Stimulated activated CD8-positive, alpha-beta memory T cell treated with anti-CD3 and anti-CD28 coated beads, Interleukin-4, amount 100 ng/mL, for 1 hour (primary cell): ENCODE data around the gene CDC34.
A peak's percentile ranks its signal among the peaks of the same experiment; 100 is the strongest.

Experiments used
- DNase-seq, 2 donors: peaks; one replicate each; pipeline ENCODE4 v3.0.0-alpha.2; 2020; ENCODE audit warnings: low read depth in 2 of 2, low spot score in 1 of 2

The CDC34 gene

DNA sequence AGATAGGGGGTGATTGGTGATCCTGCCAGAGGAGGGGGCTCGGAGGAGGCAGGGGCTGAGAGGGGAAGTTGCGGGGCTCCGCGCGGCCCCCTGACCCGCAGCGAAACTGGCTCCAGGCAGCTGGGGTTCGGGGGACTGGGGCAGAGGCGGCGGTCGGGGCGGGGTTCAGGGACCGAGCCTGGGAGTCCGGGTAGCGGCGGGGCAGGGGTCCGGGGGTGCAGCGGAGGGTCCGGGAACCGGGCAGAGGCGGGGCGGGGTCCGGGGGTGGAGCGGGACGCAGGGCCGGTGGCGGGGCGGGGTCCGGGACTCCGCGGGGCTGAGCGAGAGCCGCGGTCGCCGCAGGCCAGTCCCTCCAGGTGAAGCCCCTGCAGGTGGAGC lies 34.1 kb upstream of the CDC34 start:
- no peak for DNase-seq

DNA sequence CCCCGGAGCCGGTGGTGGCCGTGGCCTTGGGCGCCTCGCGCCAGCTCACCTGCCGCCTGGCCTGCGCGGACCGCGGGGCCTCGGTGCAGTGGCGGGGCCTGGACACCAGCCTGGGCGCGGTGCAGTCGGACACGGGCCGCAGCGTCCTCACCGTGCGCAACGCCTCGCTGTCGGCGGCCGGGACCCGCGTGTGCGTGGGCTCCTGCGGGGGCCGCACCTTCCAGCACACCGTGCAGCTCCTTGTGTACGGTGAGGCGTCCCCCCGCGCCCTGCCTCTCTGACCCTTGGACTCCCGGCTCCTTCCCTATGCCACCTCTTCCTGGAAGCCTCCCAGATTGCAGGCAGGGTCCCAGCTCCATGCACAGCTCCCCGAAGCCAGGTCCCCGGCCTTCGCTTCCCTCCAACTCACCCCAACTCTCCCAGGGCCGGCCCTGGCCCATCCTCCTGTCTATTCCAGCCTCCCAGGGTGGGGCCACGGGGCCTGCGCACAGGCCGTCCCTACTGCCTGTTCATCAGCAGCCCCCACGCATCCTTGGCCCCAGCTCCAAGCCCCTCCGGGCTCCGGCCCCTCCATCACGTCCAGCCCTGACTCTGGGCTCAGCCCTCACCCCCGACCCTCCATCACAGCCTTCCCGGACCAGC lies 33.6 kb upstream of the CDC34 start:
- no peak for DNase-seq

DNA sequence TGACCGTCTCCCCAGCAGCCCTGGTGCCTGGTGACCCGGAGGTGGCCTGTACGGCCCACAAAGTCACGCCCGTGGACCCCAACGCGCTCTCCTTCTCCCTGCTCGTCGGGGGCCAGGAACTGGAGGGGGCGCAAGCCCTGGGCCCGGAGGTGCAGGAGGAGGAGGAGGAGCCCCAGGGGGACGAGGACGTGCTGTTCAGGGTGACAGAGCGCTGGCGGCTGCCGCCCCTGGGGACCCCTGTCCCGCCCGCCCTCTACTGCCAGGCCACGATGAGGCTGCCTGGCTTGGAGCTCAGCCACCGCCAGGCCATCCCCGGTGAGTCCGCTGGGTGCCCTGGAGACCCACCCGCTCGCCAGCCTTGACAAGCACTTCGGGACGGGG lies 33.1 kb upstream of the CDC34 start:
- DNase-seq = no peak

DNA sequence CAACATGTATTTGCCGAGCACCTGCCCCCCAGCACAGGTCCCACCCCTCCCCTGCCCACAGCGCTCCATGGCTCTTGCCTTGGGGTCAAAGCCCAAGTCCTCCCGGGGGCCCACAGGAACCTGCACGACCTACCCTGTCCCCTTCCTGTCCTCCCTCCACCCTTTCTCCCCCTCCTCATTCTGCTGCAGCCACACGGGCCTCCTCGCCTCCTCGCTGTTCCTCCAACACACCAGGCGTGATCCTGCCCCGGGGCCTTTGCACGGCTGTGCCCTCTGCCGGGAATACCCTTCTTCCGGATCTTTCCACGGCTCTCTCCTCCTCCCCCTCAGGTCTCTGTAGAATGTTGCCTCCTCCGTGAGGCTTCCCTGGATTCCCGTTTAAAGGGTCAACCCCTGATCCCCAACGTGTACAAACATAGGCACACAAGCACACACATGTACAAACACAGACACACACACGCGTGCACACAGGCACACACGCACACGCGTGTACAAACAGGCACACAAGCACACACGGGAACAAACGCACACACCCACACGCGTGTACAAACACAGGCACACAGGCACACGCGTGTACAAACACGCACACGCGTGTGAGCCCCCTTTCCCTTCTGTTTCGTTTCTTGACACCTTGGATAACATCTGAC lies 32.5 kb upstream of the CDC34 start:
- DNase-seq = no peak

DNA sequence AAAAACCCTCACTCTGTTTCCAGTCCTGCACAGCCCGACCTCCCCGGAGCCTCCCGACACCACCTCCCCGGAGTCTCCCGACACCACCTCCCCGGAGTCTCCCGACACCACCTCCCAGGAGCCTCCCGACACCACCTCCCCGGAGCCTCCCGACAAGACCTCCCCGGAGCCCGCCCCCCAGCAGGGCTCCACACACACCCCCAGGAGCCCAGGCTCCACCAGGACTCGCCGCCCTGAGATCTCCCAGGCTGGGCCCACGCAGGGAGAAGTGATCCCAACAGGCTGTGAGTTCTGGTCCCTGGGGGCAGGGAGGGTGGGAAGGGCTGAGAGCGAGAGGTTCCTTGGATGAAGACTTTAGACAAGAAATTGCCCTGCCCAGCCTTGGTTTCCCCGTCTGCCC lies 29.9 kb upstream of the CDC34 start:
- no peak for DNase-seq

DNA sequence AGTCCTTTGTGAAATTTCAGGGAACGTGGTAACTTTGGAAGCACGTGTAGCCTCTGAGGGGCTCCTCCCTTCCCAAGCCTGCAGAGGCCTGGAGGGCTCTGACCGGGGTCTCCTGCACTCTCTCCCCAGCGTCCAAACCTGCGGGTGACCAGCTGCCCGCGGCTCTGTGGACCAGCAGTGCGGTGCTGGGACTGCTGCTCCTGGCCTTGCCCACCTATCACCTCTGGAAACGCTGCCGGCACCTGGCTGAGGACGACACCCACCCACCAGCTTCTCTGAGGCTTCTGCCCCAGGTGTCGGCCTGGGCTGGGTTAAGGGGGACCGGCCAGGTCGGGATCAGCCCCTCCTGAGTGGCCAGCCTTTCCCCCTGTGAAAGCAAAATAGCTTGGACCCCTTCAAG lies 26.9 kb upstream of the CDC34 start:
- DNase-seq = no peak

DNA sequence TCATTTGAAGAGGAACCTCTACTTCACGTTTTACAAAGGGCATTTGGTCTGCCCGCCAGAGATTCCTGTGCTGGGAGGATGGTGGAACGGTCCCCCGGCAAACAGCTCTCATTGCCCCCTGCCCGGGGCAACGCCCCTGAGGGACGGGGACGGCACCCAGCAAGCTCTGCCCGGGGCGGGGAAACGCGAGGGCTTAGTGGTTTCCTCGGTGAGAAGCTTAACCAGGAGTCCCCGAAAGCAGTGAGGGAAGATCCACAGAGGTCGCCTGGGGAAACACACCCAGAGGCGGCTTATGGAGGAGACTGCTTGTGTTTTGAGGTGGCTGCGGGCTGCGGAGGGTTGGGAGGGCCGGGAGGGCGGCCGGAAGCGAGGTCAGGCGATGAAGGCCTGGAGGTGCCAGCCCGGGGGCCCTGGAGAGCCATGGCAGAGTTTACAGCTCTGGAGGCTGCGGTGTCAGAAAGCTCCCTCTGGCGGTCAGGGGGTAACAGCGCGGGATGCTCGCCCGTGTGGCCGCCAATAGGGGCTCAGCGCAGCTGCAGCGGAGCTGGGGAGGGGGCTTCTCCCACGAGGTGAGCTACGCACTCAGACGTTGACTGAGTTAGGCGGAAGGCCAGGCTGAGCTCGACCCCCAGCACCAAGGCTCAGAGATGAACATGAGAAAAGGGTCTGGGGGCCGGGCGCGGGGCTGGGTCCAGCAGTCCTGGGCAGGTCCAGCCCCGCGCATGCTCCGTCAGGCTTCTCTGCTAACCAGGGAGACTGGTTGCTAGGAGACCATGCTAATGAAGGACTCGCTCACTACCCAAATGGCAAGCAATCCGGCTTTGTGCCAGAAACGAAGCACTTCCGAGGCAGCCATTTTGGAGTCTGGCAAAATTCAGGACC lies 24.9 kb upstream of the CDC34 start:
- DNase-seq = peak; percentile 76 to 89

DNA sequence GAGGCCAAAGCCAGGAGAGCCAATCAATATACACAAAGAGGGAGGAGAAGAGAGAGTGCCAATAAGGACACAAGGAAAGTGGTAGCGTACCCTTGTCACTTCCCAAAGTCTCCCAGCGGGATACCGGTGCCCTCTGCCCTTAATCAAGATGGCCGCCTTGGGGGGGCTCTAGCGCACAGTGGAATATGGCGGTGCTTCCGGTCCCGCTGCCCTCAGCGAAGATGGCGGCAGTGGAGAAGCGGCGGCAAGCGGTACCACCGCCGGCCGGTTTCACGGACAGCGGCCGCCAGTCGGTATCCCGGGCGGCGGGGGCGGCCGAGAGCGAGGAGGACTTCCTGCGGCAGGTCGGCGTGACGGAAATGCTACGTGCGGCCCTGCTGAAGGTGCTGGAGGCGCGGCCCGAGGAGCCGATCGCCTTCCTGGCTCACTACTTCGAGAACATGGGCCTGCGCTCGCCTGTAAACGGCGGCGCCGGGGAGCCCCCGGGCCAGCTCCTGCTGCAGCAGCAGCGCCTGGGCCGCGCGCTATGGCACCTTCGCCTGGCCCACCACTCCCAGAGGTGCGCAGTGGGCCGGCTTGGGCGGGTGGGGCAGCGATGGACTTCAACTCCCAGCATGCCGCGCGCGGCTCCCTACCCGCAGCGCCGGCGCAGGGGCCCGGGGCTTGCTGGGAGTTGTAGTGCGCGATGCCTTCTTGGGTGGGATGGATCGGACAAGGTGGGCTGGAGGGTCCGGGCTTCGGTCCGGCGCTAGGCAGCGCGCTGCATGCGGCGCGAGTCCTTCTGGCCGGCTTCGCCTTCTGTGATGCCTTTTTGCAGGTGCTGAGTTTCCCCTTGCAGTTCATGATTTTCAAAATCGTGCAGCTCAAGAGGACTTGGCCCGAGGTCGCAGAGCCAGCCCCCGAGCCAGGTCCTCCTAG lies 24.0 kb upstream of the CDC34 start, which contains the start of gene TPGS1:
Gene TPGS1, plus strand, starts transcription at position 212 of the 918 bp plus-strand sequence. Its CDS starts 10 bp downstream, at position 222.
- DNase-seq = peak; percentile 72 to 75

DNA sequence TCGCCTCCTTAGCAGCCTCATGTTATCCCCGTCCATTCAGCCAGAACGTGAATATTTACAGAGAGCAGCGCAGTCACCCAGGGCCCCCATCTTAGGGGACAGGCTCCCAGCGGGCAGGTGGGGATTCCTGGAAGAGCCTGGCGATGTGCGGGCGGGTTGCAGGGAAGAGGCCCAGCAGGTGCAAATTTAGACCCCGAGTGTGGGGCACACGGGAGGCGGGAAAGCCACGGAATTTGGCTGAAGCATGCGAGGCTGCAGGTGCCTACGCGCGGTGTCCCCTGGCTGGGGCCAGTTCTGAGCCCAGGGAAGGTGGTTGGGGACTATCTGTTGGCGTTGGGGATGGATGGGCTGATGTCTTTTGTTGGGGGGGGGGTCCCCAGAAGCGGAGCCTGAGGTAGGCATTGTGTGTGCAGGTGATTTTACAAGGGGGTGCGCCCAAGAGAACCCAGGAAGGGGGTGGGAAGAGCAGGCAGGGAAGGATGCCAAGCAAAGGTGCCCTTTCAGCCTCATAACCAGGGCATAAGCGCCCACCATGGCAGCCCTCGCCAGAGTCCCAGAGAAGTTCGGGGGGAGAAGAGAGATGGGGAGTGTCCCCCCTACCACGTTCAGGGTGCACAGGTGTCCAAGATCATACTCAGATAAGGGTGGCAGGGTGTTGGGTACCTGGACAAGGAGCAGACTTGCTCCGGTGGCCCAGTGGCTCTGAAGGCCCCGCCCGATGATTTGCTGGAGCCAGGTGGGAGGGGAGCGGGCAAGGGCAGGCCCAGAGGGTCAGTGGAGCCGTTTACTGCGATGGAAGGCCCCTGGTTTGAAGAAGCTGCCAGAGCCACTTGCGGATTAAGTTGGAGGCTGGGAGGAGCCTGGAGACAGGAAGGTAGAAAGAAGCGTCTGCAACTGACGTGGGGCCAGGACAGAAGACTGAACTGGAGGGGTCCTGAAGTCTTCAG lies 23.1 kb upstream of the CDC34 start:
- no peak for DNase-seq

DNA sequence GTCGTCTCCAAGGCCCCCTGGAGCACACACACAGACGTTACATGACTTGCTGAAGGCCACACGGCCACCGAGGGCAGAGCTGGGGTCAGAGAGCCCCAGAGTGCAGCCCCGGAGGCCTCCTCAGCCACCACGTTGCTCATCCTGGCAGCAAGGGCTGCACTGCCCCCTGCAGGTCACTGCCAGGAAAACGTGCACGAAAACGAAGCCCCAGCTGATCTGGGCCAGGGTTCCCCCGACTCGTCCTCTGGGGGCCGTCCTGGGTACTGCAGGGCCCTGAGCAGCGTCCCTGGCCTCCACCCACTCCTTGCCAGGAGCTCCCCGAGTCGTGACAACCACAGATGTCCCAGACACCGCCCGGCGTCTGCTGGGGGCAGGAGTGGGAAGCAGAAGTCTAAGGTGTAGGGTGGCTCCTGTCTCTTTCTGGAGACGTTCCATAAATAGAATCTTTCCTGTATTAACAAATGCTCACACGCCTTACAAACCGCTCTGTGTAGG lies 20.9 kb upstream of the CDC34 start:
- DNase-seq = peak; percentile 74 to 87

DNA sequence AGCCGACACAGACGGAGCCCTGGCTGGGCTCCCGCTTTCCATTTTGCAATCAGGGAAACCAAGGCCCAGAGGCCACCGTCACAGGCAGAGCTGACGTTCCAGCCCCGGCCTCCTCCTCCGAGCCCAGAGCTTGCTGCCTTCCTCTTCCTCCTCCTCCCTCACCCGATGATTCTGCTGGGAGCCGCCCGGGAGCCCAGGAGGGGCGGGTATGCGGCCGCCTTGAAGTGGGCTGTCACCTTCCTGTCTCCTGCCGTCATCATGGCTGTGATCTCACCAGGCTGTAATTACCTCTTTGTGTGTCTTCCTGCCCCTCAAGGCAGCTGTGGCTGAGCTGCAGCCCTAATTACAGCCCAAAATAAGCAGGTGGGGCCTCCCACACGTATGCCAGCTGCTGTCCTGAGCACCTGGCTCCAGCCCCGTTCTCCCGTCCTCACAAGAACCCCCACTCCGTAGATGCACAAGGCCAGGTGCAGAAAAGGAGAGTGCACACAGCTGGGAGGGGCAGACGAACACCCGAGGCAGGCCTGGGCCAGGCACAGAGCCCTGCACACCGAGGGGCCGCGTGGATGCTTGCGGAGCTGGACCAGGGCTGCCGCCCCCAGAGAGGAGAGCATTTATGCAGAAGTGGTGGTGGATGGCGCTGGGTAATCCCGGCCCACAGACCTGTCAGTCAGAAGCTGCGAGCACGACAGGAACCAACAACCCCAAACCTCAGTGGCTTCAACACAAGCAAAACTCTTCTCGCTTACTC lies 20.3 kb upstream of the CDC34 start:
- DNase-seq = peak; percentile 53 to 73

DNA sequence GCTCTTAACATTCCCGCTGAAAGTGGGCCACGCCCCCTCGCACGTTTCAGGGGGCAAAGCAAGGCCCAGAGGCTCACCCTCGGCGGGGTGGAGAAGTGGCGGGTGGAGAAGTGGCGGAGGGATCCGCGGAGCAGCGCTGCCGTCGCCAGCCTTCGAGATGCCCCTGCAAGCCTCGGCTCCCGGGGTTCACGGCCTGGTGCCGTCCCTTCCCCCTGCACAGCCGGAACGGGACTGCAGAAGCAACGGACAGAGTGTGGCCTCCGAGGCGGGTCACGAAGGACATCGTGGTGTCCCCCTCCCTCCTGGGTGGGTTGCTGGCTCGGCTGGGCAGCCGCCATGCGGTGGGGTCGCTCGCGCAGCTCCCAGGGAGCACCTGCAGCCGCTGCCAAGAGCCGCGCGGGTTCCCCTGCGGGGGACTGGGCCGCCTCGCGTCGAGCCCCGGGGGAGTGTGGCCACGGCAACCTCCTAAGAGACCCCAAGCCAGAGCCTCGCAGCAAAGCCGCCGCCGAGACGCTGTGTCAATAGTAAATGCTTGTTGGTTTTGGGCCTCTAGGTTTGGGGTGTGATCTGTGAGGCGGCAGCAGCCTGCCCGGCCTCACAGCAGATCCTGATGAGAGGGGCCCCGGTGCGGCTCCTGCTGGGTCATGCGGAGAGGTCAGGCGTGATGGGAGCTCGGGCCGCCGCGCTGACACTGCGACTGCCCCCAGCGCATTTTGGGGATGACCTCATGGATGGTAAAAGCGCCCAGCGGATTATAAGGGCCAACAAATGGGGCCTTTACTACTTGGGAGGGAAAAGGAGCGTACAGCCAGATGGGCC lies 18.8 kb upstream of the CDC34 start:
- no peak for DNase-seq

DNA sequence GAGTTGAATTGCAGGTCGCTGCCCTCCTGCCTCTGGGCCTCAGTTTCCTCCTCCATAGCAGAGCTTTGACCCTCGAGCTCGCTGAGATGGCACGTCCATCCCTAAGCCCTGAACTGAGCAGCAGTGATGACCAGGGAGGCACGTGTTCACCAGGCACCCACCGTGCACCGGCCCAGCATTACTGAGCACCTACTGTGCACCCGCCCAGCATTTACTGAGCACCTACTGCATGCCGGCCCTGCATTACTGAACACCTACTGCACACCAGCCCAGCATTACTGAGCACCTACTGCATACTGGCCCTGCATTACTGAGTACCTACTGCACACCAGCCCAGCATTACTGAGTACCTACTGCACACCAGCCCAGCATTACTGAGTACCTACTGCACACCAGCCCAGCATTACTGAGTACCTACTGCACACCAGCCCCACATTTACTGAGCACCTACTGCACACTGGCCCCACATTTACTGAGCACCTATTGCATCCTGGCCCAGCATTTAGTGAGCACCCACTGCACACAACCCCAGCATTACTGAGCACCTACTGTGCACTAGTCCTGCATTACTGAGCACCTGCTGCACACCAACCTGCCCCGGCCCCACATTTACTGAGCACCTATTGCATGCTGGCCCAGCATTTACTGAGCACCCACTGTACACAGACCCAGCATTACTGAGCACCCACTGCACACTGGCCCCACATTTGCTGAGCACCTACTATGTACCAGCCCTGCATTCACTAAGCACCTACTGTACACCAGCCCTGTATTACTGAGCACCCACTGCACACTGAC lies 18.0 kb upstream of the CDC34 start:
- no peak for DNase-seq

DNA sequence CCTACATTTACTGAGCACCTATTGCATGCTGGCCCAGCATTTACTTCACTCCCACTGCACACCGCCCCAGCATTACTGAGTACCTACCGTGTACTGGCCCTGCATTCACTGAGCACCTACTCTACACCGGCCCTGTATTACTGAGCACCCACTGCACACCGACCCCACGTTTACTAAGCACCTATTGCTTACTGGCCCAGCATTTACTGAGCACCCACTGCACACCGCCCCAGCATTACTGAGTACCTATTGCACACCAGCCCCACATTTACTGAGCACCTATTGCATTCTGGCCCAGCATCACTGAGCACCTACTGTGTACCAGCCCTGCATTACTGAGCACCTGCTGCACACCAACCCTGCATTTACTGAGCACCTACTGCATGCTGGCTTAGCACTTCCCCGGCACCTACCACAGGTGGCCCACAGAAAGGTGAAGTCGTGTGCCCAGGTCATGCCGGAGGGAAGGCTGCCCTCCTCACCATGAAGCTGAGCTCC lies 17.3 kb upstream of the CDC34 start:
- DNase-seq = no peak

DNA sequence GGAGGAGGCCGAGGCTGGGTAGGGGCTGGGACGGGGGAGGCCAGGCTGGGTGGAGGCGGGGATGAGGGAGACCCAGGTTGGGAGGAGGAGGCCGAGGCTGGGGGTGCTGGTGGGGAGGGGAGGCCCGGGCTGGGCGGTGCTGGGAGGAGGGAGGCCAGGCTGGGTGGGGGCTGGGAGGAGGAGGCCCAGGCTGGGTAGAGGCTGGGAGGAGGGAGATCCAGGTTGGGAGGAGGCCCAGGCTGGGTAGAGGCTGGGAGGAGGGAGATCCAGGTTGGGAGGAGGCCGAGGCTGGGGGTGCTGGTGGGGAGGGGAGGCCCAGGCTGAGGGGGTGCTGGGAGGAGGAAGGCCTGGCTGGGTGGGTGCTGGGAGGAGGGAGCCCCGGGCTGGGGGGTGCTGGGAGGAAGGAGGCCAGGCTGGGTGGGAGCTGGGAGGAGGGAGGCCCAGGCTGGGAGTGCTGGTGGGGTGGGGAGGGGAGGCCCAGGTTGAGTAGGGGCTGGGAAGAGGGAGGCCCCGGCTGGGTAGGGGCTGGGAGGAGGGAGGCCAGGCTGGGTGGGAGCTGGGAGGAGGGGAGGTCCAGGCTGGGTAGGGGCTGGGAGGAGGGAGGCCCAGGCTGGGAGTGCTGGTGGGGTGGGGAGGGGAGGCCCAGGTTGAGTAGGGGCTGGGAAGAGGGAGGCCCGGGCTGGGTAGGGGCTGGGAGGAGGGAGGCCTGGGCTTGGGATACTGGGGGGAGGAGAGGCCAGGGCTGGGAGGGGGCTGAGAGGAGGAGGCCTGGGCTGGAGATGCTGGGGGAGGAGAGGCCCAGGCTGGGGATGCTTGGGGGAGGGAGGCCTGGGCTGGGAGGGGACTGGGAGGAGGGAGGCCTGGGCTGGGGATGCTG lies 13.6 kb upstream of the CDC34 start:
- DNase-seq = no peak

DNA sequence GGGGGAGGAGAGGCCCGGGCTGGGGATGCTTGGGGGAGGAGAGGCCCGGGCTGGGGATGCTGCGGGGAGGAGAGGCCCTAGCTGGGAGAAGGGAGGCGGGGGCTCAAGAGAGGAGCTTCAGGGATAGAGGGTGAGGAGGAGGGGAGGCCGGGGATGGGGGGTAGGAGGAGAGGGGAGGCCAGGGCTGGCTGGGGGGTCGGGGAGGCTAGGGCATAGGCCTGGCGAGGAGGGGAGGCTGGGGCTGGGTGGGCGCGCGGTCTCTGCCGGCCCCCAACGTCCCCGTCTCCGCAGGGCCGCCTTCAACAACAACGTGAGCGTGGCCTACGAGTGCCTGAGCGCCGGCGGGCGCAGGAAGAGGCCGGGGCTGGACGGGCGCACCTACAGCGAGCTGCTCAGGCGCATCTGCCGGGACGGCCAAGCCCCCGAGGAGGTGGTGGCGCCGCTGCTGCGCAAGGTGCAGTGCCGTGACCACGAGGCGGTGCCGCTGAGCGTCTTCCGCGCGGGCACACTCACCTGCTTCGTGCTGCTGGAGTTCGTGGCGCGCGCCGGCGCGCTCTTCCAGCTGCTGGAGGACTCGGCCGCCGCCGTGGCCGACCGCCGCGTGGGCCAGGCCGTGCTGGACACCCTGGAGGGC lies 12.8 kb upstream of the CDC34 start:
- peak in 1 of 2 donors; percentile 25 for DNase-seq
